GM12892 (cell line): ENCODE results near the gene EP300.

Source experiments
- POLR2A ChIP-seq: IDR thresholded peaks from 2 replicates; pipeline ENCODE4 v1.6.1; 2011; ENCODE audit warnings: low read depth, low read length, control low read depth
- POLR2AphosphoS5 ChIP-seq: IDR thresholded peaks from 2 replicates; pipeline ENCODE4 v1.6.1; 2011; ENCODE audit warnings: low read depth, low read length, control low read depth
- TAF1 ChIP-seq: IDR thresholded peaks from 2 replicates; pipeline ENCODE4 v1.6.1; 2011; ENCODE audit warnings: low read depth, mild to moderate bottlenecking, control low read depth, low read length, borderline replicate concordance

GRCh38 chr22:41215409-41215808 lies 123.0 kb downstream of the EP300 start:
- no peak for TF ChIP-seq POLR2AphosphoS5
- no peak for TF ChIP-seq POLR2A
- no peak for TF ChIP-seq TAF1
